A673 (cell line): ENCODE data around the gene FBXL17. TPM values are rescaled to one million over a fixed set of nuclear protein-coding genes. Genes with fewer than 3 reads are reported as not detected.

Experiments
- BruUV-seq: library from RNA; stranded (reverse); fragments of 400-500 nt; replicated peaks from 2 replicates; lab custom pipeline; 2021; lab: Mats Ljungman, UMichigan
- CTCF ChIA-PET: fragments of 300-600 bp; sonication (Branson Sonifier 250); formaldehyde crosslinking; loops from one replicate; lab custom pipeline; 2022; ENCODE audit warnings: antibody characterized with exemption; lab: Charles Lee
- POLR2A ChIA-PET: fragments of 300-600 bp; sonication (Branson Sonifier 250); formaldehyde crosslinking; loops from one replicate; lab custom pipeline; 2022; ENCODE audit warnings: antibody characterized with exemption; ENCODE audit not compliant: low non-redundant PET; lab: Charles Lee
- DNase-seq: peaks from one replicate; pipeline ENCODE4 v3.0.0-alpha.2; 2015; ENCODE audit warnings: low spot score
- H3K27ac ChIP-seq: fragments of 200-600 bp; sonication (generic); 2 replicates; pipeline ENCODE4 v1.5.1; 2016; ENCODE audit warnings: mixed run types, low read depth, mild to moderate bottlenecking, mixed read lengths, antibody characterized with exemption, low read length; ENCODE audit not compliant: poor library complexity, severe bottlenecking
- H3K27me3 ChIP-seq: fragments of 200-600 bp; sonication (generic); replicated peaks from 2 replicates; pipeline ENCODE4 v1.6.1; 2017; ENCODE audit warnings: mixed run types, low read depth, mild to moderate bottlenecking, mixed read lengths, antibody characterized with exemption, low read length; ENCODE audit not compliant: insufficient read depth, poor library complexity
- H3K36me3 ChIP-seq: fragments of 200-600 bp; sonication (generic); 2 replicates; pipeline ENCODE4 v1.6.1; 2016; ENCODE audit warnings: mixed run types, mild to moderate bottlenecking, mixed read lengths, antibody characterized with exemption, low read length; ENCODE audit not compliant: insufficient read depth, poor library complexity, severe bottlenecking
- H3K4me1 ChIP-seq: fragments of 200-600 bp; sonication (generic); 2 replicates; pipeline ENCODE4 v1.6.1; 2017; ENCODE audit warnings: mixed run types, mild to moderate bottlenecking, mixed read lengths, antibody characterized with exemption, low read length; ENCODE audit not compliant: insufficient read depth, poor library complexity, severe bottlenecking
- H3K4me3 ChIP-seq: fragments of 200-600 bp; sonication (generic); 2 replicates; pipeline ENCODE4 v1.5.1; 2016; ENCODE audit warnings: low read depth, mixed run types, mild to moderate bottlenecking, mixed read lengths, low read length; ENCODE audit not compliant: poor library complexity, severe bottlenecking
- H3K9me3 ChIP-seq: fragments of 200-600 bp; sonication (generic); 2 replicates; pipeline ENCODE4 v1.6.1; 2016; ENCODE audit warnings: mixed run types, low read depth, mild to moderate bottlenecking, mixed read lengths, antibody characterized with exemption, low read length; ENCODE audit not compliant: poor library complexity, severe bottlenecking
- EZH2 ChIP-seq: fragments of 200-600 bp; sonication (generic); IDR thresholded peaks from 2 replicates; pipeline ENCODE4 v1.6.1; 2017; ENCODE audit warnings: borderline replicate concordance, low read depth, mild to moderate bottlenecking, mixed read lengths, antibody characterized with exemption, low read length; ENCODE audit not compliant: poor library complexity, severe bottlenecking
- intact Hi-C: fragments of 100-400 bp; cut with micrococcal nuclease; formaldehyde crosslinking; loops from one replicate; pipeline ENCODE4 v1.10.0; 2022; ENCODE audit not compliant: unreplicated experiment
- total RNA-seq: library from RNA; stranded (reverse); gene quantifications from 2 replicates; pipeline ENCODE4 v1.2.3, GENCODE V29; 2021
- TF ChIP-seq, protein P1 (sequence below): fragments of 300-800, 200-600 bp; sonication (generic); conservative IDR thresholded peaks from 2 replicates; pipeline ENCODE4 v1.5.1; 2017; ENCODE audit warnings: low read depth, mild to moderate bottlenecking, antibody characterized with exemption, low read length, moderate library complexity, mixed read lengths

FBXL17 gene
- total RNA-seq, 1 experiment from 2014 or later = 5.7 TPM

DNA sequence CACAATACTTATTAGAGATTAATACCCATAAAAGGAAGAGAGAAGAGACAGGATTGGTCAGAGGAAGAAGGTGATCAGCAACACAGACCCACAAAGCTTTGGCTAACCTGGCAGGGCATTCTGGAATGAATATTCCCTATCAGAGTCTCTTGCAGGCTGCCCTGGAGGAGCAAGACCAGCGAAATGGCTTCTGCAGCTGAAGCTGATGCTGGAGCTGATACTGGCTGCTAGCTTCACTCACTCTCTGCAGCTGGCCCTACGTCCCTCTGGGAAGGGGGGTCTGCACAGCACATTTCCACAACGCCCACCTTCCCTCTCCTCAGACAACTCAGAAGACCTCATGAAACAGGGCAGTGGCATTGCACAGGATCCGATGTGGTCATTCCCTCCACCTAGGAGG, 541.3 kb downstream of the FBXL17 start:
- H3K27me3 ChIP-seq = peaks cover 59% of the 10 kb centered on the region
- no peak overlapping the region for H3K27ac ChIP-seq
- H3K4me1 ChIP-seq = no peaks in the 10 kb centered on the region
- no peak for DNase-seq
- no TSS peak for BruUV-seq
- intact Hi-C loops = no loop called here
- ChIA-PET POLR2A (no interaction called here), CTCF (no interaction called here)
- no peaks in the 10 kb centered on the region for H3K36me3 ChIP-seq
- no peaks in the 10 kb centered on the region for H3K9me3 ChIP-seq
- no peak overlapping the region for H3K4me3 ChIP-seq
- no peak for TF ChIP-seq EZH2
- TF ChIP-seq, protein P1, sequence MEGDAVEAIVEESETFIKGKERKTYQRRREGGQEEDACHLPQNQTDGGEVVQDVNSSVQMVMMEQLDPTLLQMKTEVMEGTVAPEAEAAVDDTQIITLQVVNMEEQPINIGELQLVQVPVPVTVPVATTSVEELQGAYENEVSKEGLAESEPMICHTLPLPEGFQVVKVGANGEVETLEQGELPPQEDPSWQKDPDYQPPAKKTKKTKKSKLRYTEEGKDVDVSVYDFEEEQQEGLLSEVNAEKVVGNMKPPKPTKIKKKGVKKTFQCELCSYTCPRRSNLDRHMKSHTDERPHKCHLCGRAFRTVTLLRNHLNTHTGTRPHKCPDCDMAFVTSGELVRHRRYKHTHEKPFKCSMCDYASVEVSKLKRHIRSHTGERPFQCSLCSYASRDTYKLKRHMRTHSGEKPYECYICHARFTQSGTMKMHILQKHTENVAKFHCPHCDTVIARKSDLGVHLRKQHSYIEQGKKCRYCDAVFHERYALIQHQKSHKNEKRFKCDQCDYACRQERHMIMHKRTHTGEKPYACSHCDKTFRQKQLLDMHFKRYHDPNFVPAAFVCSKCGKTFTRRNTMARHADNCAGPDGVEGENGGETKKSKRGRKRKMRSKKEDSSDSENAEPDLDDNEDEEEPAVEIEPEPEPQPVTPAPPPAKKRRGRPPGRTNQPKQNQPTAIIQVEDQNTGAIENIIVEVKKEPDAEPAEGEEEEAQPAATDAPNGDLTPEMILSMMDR = no peak

GRCh38 chr5:107840161-107840560, 541.7 kb downstream of the FBXL17 start:
- TF ChIP-seq EZH2 = no peak
- TF ChIP-seq, protein P1 = no peak
- CTCF ChIA-PET = no interaction called here
- Histone ChIP-seq H3K4me1 (no peaks in the 10 kb centered on the region), H3K27me3 (peaks cover 55% of the 10 kb centered on the region), H3K27ac (no peak overlapping the region), H3K36me3 (no peaks in the 10 kb centered on the region), H3K9me3 (no peaks in the 10 kb centered on the region), H3K4me3 (no peak overlapping the region)
- intact Hi-C loops = no loop called here
- DNase-seq = no peak
- no TSS peak for BruUV-seq
- POLR2A ChIA-PET = interaction anchor here (0.6 kb wide), 1 partner anchor 168 kb away, joined by 4 read pairs; no protein-coding TSS in a partner anchor

DNA sequence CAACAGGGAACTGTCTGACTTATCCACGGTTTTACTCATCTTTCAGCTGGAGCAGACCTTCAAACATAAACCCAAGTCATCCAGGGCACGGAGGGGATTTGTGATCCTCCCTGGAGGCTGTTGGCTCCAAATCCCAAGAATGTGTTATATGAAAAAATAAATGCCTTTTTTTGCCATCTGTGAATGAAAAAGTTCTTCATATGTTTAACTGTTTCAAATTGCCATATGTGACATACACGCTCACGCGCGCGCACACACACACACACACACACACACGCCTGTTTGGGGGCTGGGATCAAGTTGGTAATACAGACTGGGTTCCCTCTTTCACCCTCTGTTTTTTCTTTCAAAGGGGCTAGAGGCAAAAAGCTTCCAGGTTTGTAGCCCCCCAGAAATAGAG, 546.8 kb downstream of the FBXL17 start:
- ChIA-PET CTCF (no interaction called here), POLR2A (no interaction called here)
- no peaks in the 10 kb centered on the region for H3K36me3 ChIP-seq
- no peak for DNase-seq
- intact Hi-C loops = no loop called here
- H3K9me3 ChIP-seq = no peaks in the 10 kb centered on the region
- H3K27ac ChIP-seq = no peak overlapping the region
- H3K27me3 ChIP-seq = peaks cover 53% of the 10 kb centered on the region
- BruUV-seq = no TSS peak
- no peak overlapping the region for H3K4me3 ChIP-seq
- no peaks in the 10 kb centered on the region for H3K4me1 ChIP-seq
- TF ChIP-seq, protein P1 = no peak
- no peak for TF ChIP-seq EZH2
